Sigmoid colon (tissue), 7 donors: ENCODE measurements around the gene SLC27A2. TPM values are rescaled to one million over a fixed set of nuclear protein-coding genes. Genes with fewer than 3 reads are reported as not detected.

Source experiments
- DNase-seq: peaks from one replicate; pipeline ENCODE4 v3.0.0-alpha.2; 2019
- H3K27ac ChIP-seq, 4 donors: fragments of 200-600 bp; sonication (generic); one replicate each; pipeline ENCODE4 v1.5.1; 2016 to 2019; ENCODE audit warnings: mild to moderate bottlenecking in 1 of 4
- H3K27me3 ChIP-seq, 3 donors: fragments of 200-600 bp; sonication (generic); one replicate each; pipeline ENCODE4 v1.5.1; 2019; ENCODE audit warnings: mild to moderate bottlenecking in 1 of 3
- H3K36me3 ChIP-seq, 4 donors: fragments of 200-600 bp; sonication (generic); one replicate each; pipeline ENCODE4 v1.5.1; 2016 to 2019
- H3K4me1 ChIP-seq, 4 donors: fragments of 200-600 bp; sonication (generic); one replicate each; pipeline ENCODE4 v1.5.1; 2017 to 2019
- H3K4me3 ChIP-seq, 4 donors: fragments of 200-600 bp; sonication (generic); one replicate each; pipeline ENCODE4 v1.5.1; 2017 to 2019; ENCODE audit warnings: mild to moderate bottlenecking in 2 of 4, moderate library complexity in 1 of 4
- H3K9me3 ChIP-seq, 4 donors: fragments of 200-600 bp in 3 of 4; sonication (generic) in 3 of 4; one replicate each; pipeline versions ENCODE4 v1.5.1 to v1.6.1; 2013 to 2019
- EP300 ChIP-seq, 4 donors: sonication (generic); formaldehyde crosslinking; IDR thresholded peaks; one replicate each; pipeline ENCODE4 v1.6.1; 2017; ENCODE audit warnings: antibody characterized with exemption in 4 of 4
- POLR2A ChIP-seq, 2 donors: fragments of 450-650 bp; IDR thresholded peaks; one replicate each; pipeline ENCODE4 v1.6.1; 2016; ENCODE audit warnings: antibody characterized with exemption in 2 of 2, mild to moderate bottlenecking in 2 of 2, moderate library complexity in 2 of 2
- POLR2AphosphoS5 ChIP-seq, 4 donors: sonication (generic); formaldehyde crosslinking; IDR thresholded peaks; one replicate each; pipeline ENCODE4 v1.6.1; 2017; ENCODE audit warnings: antibody characterized with exemption in 4 of 4
- WGBS, 2 donors: extraction: QIAGEN DNeasy Blood & Tissue Kit; methylation state at CpG; one replicate each; pipeline ENCODE4 v1.1.7; 2013; 5-methylcytosine and 5-hydroxymethylcytosine counted together
- intact Hi-C: fragments of 100-400 bp; cut with DNase I; formaldehyde crosslinking; loops from one replicate; pipeline ENCODE4 v1.15.1; 2023
- polyA plus RNA-seq, 3 donors: library from polyadenylated mRNA; stranded (reverse); fragments of 200-250 nt; gene quantifications; one replicate each; pipeline ENCODE4 v1.2.3, GENCODE V29; 2013
- total RNA-seq, 4 donors: library from RNA; depleted of rRNA; stranded (reverse); fragments of >200 nt; gene quantifications; one replicate each; pipeline ENCODE4 v1.1.0, GENCODE V29; 2016
- TF ChIP-seq, protein P1 (sequence below), 4 experiments: fragments of 450-650 bp in 3 of 4; fragments of 200-600 bp in 1 of 4; IDR thresholded peaks; one replicate each; pipeline ENCODE4 v1.5.1; 2016 to 2019; ENCODE audit warnings: antibody characterized with exemption in 4 of 4, mild to moderate bottlenecking in 3 of 4, moderate library complexity in 2 of 4
- donor health status: healthy with polysubstance abuse.
- donor health status: Bipolar disorder and iron deficiency.
- donor health status: healthy.

SLC27A2 gene
- total and polyA plus RNA-seq, 7 donors = 0.33 to 16.6 (median 4.6) TPM; not detected in 2

- H3K4me1 ChIP-seq = no peaks in the 10 kb centered on the region
- no peak overlapping the region for H3K27ac ChIP-seq
- intact Hi-C loops = no loop called here
- TF ChIP-seq POLR2A (IDR thresholded peaks at IDR 0.05) (no peak), POLR2AphosphoS5 (IDR thresholded peaks at IDR 0.05) (no peak), EP300 (IDR thresholded peaks at IDR 0.05) (no peak)
- TF ChIP-seq, protein P1, sequence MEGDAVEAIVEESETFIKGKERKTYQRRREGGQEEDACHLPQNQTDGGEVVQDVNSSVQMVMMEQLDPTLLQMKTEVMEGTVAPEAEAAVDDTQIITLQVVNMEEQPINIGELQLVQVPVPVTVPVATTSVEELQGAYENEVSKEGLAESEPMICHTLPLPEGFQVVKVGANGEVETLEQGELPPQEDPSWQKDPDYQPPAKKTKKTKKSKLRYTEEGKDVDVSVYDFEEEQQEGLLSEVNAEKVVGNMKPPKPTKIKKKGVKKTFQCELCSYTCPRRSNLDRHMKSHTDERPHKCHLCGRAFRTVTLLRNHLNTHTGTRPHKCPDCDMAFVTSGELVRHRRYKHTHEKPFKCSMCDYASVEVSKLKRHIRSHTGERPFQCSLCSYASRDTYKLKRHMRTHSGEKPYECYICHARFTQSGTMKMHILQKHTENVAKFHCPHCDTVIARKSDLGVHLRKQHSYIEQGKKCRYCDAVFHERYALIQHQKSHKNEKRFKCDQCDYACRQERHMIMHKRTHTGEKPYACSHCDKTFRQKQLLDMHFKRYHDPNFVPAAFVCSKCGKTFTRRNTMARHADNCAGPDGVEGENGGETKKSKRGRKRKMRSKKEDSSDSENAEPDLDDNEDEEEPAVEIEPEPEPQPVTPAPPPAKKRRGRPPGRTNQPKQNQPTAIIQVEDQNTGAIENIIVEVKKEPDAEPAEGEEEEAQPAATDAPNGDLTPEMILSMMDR (IDR thresholded peaks at IDR 0.05) = no peak
- H3K27me3 ChIP-seq = no peaks in the 10 kb centered on the region
- H3K9me3 ChIP-seq = no peaks in the 10 kb centered on the region
- no peak for DNase-seq
- WGBS, 2 donors = 78 to 84% methylated on average over 2 of the region's 2 CpGs
- no peak overlapping the region for H3K4me3 ChIP-seq
- no peaks in the 10 kb centered on the region for H3K36me3 ChIP-seq
Observed at GRCh38 chr15:50162969-50163718, 18.9 kb upstream of the SLC27A2 start.

DNA sequence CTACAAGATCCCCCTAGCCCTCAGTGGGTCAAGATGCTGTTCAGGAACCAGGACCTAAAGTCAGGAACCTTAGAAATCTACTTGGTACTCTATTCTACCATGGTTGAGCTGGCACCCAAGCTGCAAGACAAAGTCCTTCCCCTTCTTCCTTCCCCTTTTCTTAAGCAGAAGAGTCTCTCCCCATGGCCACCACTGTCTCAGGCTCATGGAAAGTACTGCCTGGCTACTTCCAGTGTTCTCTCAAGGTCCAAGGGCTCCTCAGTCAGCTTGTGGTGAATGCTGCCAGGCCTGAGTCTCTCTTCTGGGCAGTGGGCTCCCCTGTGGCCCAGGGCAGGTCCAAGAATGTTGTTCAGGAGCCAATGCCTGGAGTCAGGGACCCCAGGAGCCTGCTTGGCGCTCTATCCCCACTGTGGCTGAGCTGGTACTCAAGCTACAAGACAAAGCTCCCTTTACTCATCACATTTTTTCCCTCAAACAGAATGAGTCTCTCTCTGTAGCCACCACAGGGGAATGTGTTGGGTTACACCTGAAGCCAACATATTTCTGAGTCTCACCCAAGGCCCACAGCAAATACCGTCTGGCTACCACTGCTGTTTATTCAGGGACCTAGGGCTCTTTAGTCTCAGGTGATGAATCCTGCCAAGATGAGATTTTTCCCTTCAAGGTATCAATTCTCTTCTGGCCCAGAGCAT lies 18.1 kb upstream of the SLC27A2 start:
- Histone ChIP-seq H3K4me1 (no peaks in the 10 kb centered on the region), H3K4me3 (no peak overlapping the region), H3K9me3 (no peaks in the 10 kb centered on the region), H3K36me3 (no peaks in the 10 kb centered on the region), H3K27me3 (no peaks in the 10 kb centered on the region), H3K27ac (no peak overlapping the region)
- WGBS, 2 donors = 75 to 98% methylated on average over 2 of the region's 2 CpGs
- intact Hi-C loops = no loop called here
- TF ChIP-seq POLR2AphosphoS5 (IDR thresholded peaks at IDR 0.05) = no peak
- TF ChIP-seq EP300 (IDR thresholded peaks at IDR 0.05) = no peak
- TF ChIP-seq, protein P1 (IDR thresholded peaks at IDR 0.05) = no peak
- TF ChIP-seq POLR2A (IDR thresholded peaks at IDR 0.05) = no peak
- no peak for DNase-seq

DNA sequence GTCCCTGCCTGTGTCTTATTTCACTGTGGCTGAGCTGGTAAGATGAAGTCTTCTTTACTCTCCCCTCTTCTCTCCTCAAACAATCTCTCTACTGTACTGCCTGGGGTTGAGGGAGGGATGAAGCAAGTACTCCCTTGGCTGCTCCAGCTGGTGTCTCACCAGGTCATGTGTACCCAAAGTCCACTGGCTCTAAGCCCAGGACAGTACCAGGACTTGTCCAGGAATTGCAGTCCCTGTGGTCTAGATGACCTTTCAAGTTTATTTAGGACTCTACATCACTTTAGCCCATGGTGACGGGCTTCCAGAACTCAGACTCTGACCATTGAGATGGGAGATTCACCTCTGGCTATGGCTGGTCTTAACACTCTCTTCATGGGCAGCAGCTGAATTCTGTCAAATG lies 17.5 kb upstream of the SLC27A2 start:
- no peak for DNase-seq
- no peak overlapping the region for H3K4me3 ChIP-seq

DNA sequence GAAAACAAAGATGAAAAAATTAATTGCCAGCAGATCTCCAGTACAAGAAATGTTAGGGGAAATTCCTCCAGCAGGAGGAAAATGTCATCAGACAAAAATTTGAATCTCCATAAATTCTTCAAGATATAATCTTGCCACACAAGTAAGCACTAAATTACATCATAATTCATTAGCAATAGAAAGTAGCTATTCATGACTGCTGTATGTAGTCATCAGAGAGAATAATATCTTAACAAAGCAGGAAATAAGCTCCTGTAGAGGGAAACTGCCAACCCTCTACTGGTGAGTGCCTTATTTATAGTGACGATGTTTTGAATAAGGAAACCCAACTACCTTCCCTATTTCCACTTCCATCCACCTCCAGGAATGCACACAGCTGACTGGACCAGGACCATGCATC lies 15.8 kb upstream of the SLC27A2 start:
- no peak for DNase-seq
- H3K27ac ChIP-seq = no peak overlapping the region
- TF ChIP-seq EP300 (IDR thresholded peaks at IDR 0.05) = no peak
- TF ChIP-seq POLR2AphosphoS5 (IDR thresholded peaks at IDR 0.05) = no peak
- TF ChIP-seq POLR2A (IDR thresholded peaks at IDR 0.05) = no peak
- TF ChIP-seq, protein P1 (IDR thresholded peaks at IDR 0.05) = no peak
- 61 to 72% methylated on average over 1 of the region's 1 CpG for WGBS, 2 donors
- no peak overlapping the region for H3K4me3 ChIP-seq
- H3K9me3 ChIP-seq = no peaks in the 10 kb centered on the region
- no peaks in the 10 kb centered on the region for H3K36me3 ChIP-seq
- intact Hi-C loops = no loop called here
- H3K4me1 ChIP-seq = no peaks in the 10 kb centered on the region
- no peaks in the 10 kb centered on the region for H3K27me3 ChIP-seq

More for the DNA sequence above, 17.5 kb upstream of the SLC27A2 start:
- no peaks in the 10 kb centered on the region for H3K27me3 ChIP-seq
- H3K36me3 ChIP-seq = no peaks in the 10 kb centered on the region
- intact Hi-C loops = no loop called here
- no peaks in the 10 kb centered on the region for H3K9me3 ChIP-seq
- WGBS, 2 donors = 99 to 100% methylated on average over 1 of the region's 1 CpG
- TF ChIP-seq POLR2AphosphoS5 (IDR thresholded peaks at IDR 0.05) (no peak), EP300 (IDR thresholded peaks at IDR 0.05) (no peak), POLR2A (IDR thresholded peaks at IDR 0.05) (no peak)
- TF ChIP-seq, protein P1 (IDR thresholded peaks at IDR 0.05) = no peak
- H3K27ac ChIP-seq = no peak overlapping the region
- no peaks in the 10 kb centered on the region for H3K4me1 ChIP-seq
